ENCODE results near the gene CCSER1.

CCSER1 gene

DNA sequence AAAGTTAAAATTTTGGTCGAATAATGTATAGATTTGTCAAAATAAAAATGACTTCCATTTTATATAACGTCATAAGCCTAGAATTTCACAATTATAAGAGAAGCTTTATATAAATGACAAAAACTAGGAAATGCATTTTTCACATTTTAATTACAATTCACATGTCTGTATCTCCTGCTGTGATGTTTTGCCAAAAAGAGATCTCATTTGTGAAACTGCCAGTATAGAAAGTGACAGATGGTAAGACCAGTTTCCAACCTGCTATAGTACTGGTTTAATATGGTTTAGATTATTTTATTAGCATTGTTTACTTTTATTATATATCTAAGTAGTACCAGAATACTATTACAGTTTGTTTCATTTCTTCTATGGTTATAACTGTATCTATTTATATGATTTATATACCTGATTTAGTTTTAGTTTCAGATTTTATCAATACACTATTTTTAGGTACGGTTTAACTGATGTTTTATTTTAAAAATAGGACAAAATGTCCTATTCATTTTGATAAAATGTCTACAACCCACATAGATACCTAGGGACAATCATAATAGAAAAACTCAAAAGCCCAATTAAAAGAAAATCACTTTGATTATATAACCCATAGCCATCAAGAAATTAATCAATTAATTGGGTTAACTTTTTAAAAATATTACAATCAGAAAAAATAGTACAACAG is 5.4 kb upstream of the CCSER1 start:
- no peak overlapping the region for H3K9ac ChIP-seq (ENCODE audit: insufficient read length)
- no peaks in the 10 kb centered on the region for H3K9me3 ChIP-seq (ENCODE audit: low read depth, low read length)
- no peaks in the 10 kb centered on the region for H3K36me3 ChIP-seq (ENCODE audit: insufficient read depth, low read length)
- H3K27ac ChIP-seq, result no peak overlapping the region
- DNase-seq (ENCODE audit: low read depth, low spot score), result no peak
- no peak overlapping the region for H3K4me3 ChIP-seq
- TF ChIP-seq EZH2 (IDR thresholded peaks at IDR 0.05), result no peak
- no peak for TF ChIP-seq POLR2AphosphoS5 (IDR thresholded peaks at IDR 0.05; ENCODE audit: borderline replicate concordance, low read depth, low read length)
- no peak for TF ChIP-seq FOXP2 (optimal IDR thresholded peaks at IDR 0.05; ENCODE audit: control extremely low read depth, extremely low read length, insufficient read depth)

- Histone ChIP-seq H3K36me3 (ENCODE audit: insufficient read depth, low read length) (no peaks in the 10 kb centered on the region), H3K9me3 (ENCODE audit: low read depth, low read length) (no peaks in the 10 kb centered on the region), H3K9ac (ENCODE audit: insufficient read length) (no peak overlapping the region), H3K27ac (no peak overlapping the region), H3K4me3 (no peak overlapping the region)
- no peak for DNase-seq (ENCODE audit: low read depth, low spot score)
- no peak for TF ChIP-seq FOXP2 (optimal IDR thresholded peaks at IDR 0.05; ENCODE audit: control extremely low read depth, extremely low read length, insufficient read depth)
- TF ChIP-seq POLR2AphosphoS5 (IDR thresholded peaks at IDR 0.05; ENCODE audit: borderline replicate concordance, low read depth, low read length), result no peak
- no peak for TF ChIP-seq EZH2 (IDR thresholded peaks at IDR 0.05)
Observed at GRCh38 chr4:90122355-90122748, 4.8 kb upstream of the CCSER1 start.

DNA sequence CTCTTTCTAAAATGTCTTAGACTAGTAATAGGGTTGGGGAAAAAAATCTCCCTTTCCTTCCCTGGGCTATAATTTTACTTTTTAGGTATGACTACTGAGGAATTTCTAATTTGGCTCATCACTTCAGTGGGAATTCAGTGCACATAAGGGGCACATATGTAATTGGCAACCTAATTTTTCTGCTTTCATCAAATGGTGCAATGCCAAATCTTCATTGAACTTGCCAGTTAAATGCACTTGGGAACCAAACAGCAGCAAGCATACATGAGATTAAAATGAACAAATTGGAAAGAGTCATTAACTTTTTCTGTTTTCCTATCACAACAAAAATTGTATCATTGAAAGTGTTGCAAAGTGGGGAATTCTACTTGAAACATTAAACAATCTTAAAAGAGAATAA is 2.9 kb upstream of the CCSER1 start:
- no peak for DNase-seq (ENCODE audit: low read depth, low spot score)
- Histone ChIP-seq H3K4me3 (no peak overlapping the region), H3K36me3 (ENCODE audit: insufficient read depth, low read length) (no peaks in the 10 kb centered on the region), H3K27ac (no peak overlapping the region), H3K9me3 (ENCODE audit: low read depth, low read length) (no peaks in the 10 kb centered on the region), H3K9ac (ENCODE audit: insufficient read length) (no peak overlapping the region)
- TF ChIP-seq POLR2AphosphoS5 (IDR thresholded peaks at IDR 0.05; ENCODE audit: borderline replicate concordance, low read depth, low read length) (no peak), EZH2 (IDR thresholded peaks at IDR 0.05) (no peak), FOXP2 (optimal IDR thresholded peaks at IDR 0.05; ENCODE audit: control extremely low read depth, extremely low read length, insufficient read depth) (no peak)

DNA sequence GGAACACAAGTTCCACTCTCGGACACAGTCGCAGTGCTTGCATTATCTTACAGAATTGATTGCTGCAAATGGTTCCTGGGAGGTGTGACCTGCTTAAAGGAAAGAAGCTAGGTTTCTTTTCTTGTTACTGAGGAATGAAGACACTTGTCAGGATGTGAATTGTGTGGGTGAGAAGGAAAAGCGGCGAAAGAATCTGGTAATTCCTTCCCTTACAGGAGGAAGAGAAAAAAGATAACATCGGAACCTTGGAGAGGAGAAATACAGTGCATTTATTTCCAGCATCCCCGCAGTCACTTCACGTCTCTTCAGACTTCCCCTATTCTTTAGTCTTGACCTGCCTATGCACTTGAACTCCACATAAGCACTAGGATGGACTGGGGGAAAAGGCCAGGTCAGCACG is 389 bp upstream of the CCSER1 start:
- H3K9ac ChIP-seq (ENCODE audit: insufficient read length), result no peak overlapping the region
- H3K4me3 ChIP-seq, result no peak overlapping the region; the same call in 1 of the 2 replicates
- TF ChIP-seq FOXP2 (optimal IDR thresholded peaks at IDR 0.05; ENCODE audit: control extremely low read depth, extremely low read length, insufficient read depth) (no peak), POLR2AphosphoS5 (IDR thresholded peaks at IDR 0.05; ENCODE audit: borderline replicate concordance, low read depth, low read length) (no peak), EZH2 (IDR thresholded peaks at IDR 0.05) (no peak)
- H3K9me3 ChIP-seq (ENCODE audit: low read depth, low read length), result no peaks in the 10 kb centered on the region
- H3K27ac ChIP-seq, result no peak overlapping the region
- no peak for DNase-seq (ENCODE audit: low read depth, low spot score)
- H3K36me3 ChIP-seq (ENCODE audit: insufficient read depth, low read length), result no peaks in the 10 kb centered on the region

DNA sequence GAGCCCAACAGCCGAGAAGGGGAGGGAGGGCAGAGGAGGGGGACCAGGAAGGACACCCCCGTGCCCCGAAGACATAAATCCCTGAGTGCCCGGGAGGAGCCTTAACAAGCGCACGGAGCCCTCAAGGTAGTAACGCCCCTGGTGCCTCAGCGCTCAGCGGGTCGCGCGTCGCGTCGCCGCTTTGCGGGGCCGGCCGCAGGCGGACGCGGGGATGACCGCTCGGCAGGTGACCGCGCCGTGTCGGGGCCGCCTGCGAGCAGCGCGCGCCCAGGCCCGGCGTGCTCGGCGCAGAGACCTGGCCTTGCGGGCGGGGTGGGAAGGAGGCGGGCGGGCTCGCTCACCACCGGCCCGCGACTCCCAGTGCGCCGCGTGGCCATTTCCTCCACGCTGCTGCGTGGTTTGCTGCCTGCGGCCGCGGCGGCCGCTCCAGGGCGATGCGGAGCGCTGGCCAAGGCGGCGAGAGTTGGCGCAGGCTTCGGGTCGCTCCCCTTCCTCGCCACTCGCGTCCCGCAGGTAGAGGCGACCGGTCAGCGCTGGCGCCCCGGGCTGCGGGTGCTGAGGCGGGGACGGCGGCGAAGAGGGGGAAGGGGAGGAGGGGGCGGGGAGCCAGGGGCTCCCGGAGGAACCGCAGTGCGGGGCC is 632 bp downstream of the CCSER1 start:
- Histone ChIP-seq H3K4me3 (peak overlapping the region; percentile 81), H3K36me3 (ENCODE audit: insufficient read depth, low read length) (no peaks in the 10 kb centered on the region), H3K27ac (no peak overlapping the region), H3K9me3 (ENCODE audit: low read depth, low read length) (no peaks in the 10 kb centered on the region), H3K9ac (ENCODE audit: insufficient read length) (peak overlapping the region; percentile 37)
- DNase-seq (ENCODE audit: low read depth, low spot score), result no peak
- TF ChIP-seq FOXP2 (optimal IDR thresholded peaks at IDR 0.05; ENCODE audit: control extremely low read depth, extremely low read length, insufficient read depth) (no peak), EZH2 (IDR thresholded peaks at IDR 0.05) (no peak), POLR2AphosphoS5 (IDR thresholded peaks at IDR 0.05; ENCODE audit: borderline replicate concordance, low read depth, low read length) (no peak)

DNA sequence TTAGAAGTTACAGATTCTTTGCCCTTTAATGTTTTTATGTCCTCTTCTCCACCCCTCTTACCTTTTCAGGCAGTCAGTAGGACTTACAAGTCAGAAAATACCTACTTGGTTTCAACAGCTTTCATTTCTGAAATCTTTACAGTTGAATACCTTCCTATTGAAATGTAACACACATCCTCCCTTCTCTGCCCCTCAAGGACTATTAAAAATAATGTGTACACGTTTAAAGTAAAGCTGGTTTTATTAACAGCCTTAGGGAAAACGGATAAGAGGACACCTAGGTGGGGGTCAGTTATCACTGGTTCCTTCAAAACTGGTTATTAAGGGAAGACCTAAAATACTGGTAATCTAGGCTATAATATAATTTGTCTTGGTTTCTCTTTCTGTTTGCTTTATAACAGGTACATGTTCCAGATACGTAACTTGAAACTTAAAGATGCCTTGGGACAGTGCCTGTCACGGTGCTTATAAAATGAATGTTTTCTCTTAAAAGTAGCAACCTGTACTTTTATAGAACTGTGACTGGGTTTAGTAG is 1.8 kb downstream of the CCSER1 start:
- Histone ChIP-seq H3K9ac (ENCODE audit: insufficient read length) (no peak overlapping the region), H3K36me3 (ENCODE audit: insufficient read depth, low read length) (no peaks in the 10 kb centered on the region), H3K4me3 (peak overlapping the region; percentile 81), H3K27ac (no peak overlapping the region), H3K9me3 (ENCODE audit: low read depth, low read length) (no peaks in the 10 kb centered on the region)
- TF ChIP-seq POLR2AphosphoS5 (IDR thresholded peaks at IDR 0.05; ENCODE audit: borderline replicate concordance, low read depth, low read length) (no peak), FOXP2 (optimal IDR thresholded peaks at IDR 0.05; ENCODE audit: control extremely low read depth, extremely low read length, insufficient read depth) (no peak), EZH2 (IDR thresholded peaks at IDR 0.05) (no peak)
- no peak for DNase-seq (ENCODE audit: low read depth, low spot score)

DNA sequence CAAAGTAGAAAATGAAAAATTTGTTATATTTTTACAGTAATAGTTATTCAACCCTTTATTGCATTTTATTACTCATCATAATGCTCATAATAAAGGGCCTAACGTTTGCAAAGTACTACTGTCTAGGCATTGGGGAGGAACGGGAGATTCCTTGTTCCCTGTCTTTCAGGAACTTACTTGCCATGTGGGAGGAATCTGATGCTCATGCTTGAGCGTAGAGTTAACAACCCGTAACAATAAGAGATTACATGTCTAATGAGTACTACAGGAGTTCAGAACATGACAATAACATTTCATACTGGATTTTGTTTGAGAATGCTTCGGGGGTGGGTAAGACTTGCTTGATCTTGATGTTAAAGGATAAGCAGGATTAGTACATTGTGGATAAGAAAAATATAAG is 2.9 kb downstream of the CCSER1 start:
- no peak for TF ChIP-seq EZH2 (IDR thresholded peaks at IDR 0.05)
- TF ChIP-seq POLR2AphosphoS5 (IDR thresholded peaks at IDR 0.05; ENCODE audit: borderline replicate concordance, low read depth, low read length), result no peak
- TF ChIP-seq FOXP2 (optimal IDR thresholded peaks at IDR 0.05; ENCODE audit: control extremely low read depth, extremely low read length, insufficient read depth), result no peak
- H3K4me3 ChIP-seq, result no peak overlapping the region
- no peaks in the 10 kb centered on the region for H3K36me3 ChIP-seq (ENCODE audit: insufficient read depth, low read length)
- DNase-seq (ENCODE audit: low read depth, low spot score), result no peak
- H3K9me3 ChIP-seq (ENCODE audit: low read depth, low read length), result no peaks in the 10 kb centered on the region
- no peak overlapping the region for H3K27ac ChIP-seq
- no peak overlapping the region for H3K9ac ChIP-seq (ENCODE audit: insufficient read length)

DNA sequence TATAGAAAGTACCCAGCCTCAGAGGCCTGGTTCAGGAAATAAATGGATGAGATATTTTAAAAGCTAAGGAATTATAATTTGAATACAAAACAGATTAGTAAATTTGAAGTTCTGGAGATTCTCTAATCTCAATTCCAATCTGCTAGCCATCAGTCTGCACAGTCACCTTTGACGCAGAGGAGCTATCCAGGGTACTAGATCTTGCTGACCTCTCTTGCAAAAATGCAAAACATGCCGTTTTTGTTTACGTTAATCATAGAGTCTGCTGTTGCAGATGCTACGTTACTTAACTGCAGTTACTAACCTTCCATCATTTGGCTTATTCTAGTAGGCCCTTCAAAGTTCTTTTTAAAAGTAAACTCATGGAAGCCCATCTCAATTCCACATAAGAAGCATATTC is 10.4 kb downstream of the CCSER1 start:
- TF ChIP-seq POLR2AphosphoS5 (IDR thresholded peaks at IDR 0.05; ENCODE audit: borderline replicate concordance, low read depth, low read length) (no peak), EZH2 (IDR thresholded peaks at IDR 0.05) (no peak), FOXP2 (optimal IDR thresholded peaks at IDR 0.05; ENCODE audit: control extremely low read depth, extremely low read length, insufficient read depth) (no peak)

More for the DNA sequence above, 10.4 kb downstream of the CCSER1 start:
- no peak overlapping the region for H3K4me3 ChIP-seq
- no peak overlapping the region for H3K27ac ChIP-seq
- H3K9me3 ChIP-seq (ENCODE audit: low read depth, low read length), result no peaks in the 10 kb centered on the region
- no peak for DNase-seq (ENCODE audit: low read depth, low spot score)
- H3K9ac ChIP-seq (ENCODE audit: insufficient read length), result no peak overlapping the region
- H3K36me3 ChIP-seq (ENCODE audit: insufficient read depth, low read length), result no peaks in the 10 kb centered on the region

All from SK-N-MC (cell line).